Measurements from ENCODE around the gene ZDHHC4.

- TF ChIP-seq, protein P1, sequence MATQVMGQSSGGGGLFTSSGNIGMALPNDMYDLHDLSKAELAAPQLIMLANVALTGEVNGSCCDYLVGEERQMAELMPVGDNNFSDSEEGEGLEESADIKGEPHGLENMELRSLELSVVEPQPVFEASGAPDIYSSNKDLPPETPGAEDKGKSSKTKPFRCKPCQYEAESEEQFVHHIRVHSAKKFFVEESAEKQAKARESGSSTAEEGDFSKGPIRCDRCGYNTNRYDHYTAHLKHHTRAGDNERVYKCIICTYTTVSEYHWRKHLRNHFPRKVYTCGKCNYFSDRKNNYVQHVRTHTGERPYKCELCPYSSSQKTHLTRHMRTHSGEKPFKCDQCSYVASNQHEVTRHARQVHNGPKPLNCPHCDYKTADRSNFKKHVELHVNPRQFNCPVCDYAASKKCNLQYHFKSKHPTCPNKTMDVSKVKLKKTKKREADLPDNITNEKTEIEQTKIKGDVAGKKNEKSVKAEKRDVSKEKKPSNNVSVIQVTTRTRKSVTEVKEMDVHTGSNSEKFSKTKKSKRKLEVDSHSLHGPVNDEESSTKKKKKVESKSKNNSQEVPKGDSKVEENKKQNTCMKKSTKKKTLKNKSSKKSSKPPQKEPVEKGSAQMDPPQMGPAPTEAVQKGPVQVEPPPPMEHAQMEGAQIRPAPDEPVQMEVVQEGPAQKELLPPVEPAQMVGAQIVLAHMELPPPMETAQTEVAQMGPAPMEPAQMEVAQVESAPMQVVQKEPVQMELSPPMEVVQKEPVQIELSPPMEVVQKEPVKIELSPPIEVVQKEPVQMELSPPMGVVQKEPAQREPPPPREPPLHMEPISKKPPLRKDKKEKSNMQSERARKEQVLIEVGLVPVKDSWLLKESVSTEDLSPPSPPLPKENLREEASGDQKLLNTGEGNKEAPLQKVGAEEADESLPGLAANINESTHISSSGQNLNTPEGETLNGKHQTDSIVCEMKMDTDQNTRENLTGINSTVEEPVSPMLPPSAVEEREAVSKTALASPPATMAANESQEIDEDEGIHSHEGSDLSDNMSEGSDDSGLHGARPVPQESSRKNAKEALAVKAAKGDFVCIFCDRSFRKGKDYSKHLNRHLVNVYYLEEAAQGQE (IDR thresholded peaks at IDR 0.05; ENCODE audit: low read depth, low read length): no peak
- TF ChIP-seq, protein P2, sequence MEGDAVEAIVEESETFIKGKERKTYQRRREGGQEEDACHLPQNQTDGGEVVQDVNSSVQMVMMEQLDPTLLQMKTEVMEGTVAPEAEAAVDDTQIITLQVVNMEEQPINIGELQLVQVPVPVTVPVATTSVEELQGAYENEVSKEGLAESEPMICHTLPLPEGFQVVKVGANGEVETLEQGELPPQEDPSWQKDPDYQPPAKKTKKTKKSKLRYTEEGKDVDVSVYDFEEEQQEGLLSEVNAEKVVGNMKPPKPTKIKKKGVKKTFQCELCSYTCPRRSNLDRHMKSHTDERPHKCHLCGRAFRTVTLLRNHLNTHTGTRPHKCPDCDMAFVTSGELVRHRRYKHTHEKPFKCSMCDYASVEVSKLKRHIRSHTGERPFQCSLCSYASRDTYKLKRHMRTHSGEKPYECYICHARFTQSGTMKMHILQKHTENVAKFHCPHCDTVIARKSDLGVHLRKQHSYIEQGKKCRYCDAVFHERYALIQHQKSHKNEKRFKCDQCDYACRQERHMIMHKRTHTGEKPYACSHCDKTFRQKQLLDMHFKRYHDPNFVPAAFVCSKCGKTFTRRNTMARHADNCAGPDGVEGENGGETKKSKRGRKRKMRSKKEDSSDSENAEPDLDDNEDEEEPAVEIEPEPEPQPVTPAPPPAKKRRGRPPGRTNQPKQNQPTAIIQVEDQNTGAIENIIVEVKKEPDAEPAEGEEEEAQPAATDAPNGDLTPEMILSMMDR (IDR thresholded peaks at IDR 0.05 in 2 of 3, conservative IDR thresholded peaks at IDR 0.05 in 1 of 3; ENCODE audit: control insufficient read depth in 2 of 3, extremely low read depth in 1 of 3, insufficient read depth in 1 of 3, low read depth in 3 of 3, low read length in 3 of 3): no peak
- TF ChIP-seq POLR2AphosphoS5 (IDR thresholded peaks at IDR 0.05; ENCODE audit: low read length): no peak
- no peak for TF ChIP-seq IKZF1 (conservative IDR thresholded peaks at IDR 0.05)
- TF ChIP-seq POLR2A (IDR thresholded peaks at IDR 0.05; ENCODE audit: low read depth, low read length): no peak
- TF ChIP-seq, protein P3, sequence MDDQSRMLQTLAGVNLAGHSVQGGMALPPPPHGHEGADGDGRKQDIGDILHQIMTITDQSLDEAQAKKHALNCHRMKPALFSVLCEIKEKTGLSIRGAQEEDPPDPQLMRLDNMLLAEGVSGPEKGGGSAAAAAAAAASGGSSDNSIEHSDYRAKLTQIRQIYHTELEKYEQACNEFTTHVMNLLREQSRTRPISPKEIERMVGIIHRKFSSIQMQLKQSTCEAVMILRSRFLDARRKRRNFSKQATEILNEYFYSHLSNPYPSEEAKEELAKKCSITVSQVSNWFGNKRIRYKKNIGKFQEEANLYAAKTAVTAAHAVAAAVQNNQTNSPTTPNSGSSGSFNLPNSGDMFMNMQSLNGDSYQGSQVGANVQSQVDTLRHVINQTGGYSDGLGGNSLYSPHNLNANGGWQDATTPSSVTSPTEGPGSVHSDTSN (IDR thresholded peaks at IDR 0.05; ENCODE audit: insufficient replicate concordance, low read depth, low read length): no peak
- no peak for TF ChIP-seq IRF4 (IDR thresholded peaks at IDR 0.05; ENCODE audit: low read depth, low read length)
- TF ChIP-seq MAX (IDR thresholded peaks at IDR 0.05; ENCODE audit: low read depth, low read length): no peak
- no peak for TF ChIP-seq PKNOX1 (IDR thresholded peaks at IDR 0.05)
- TF ChIP-seq ATF7 (IDR thresholded peaks at IDR 0.05; ENCODE audit: low read depth): no peak
- TF ChIP-seq DPF2 (IDR thresholded peaks at IDR 0.05): no peak
Measured at GRCh38 chr7:6624246-6624611, 47.0 kb downstream of the ZDHHC4 start.
